Astrocyte (in vitro differentiated cells and primary cell): ENCODE data around the gene CBX8.

ENCODE experiments used
- CTCF ChIP-seq: IDR thresholded peaks from 2 replicates; pipeline ENCODE4 v1.5.1; 2011; ENCODE audit warnings: low read depth, mild to moderate bottlenecking, inconsistent platforms, low read length, moderate library complexity; ENCODE audit not compliant: insufficient read depth
- EZH2 ChIP-seq: IDR thresholded peaks from 2 replicates; pipeline ENCODE4 v1.6.1; 2012; ENCODE audit warnings: mild to moderate bottlenecking, low read length, inconsistent platforms; ENCODE audit not compliant: insufficient read depth

GRCh38 chr17:79781012-79781650 lies 15.7 kb downstream of the CBX8 start:
- no peak for TF ChIP-seq CTCF
- TF ChIP-seq EZH2, result no peak
